Posterior vena cava (tissue), 2 donors: ENCODE results near the gene STUM. TPM values are rescaled to one million over a fixed set of nuclear protein-coding genes. Genes with fewer than 3 reads are reported as not detected.
A peak's percentile ranks its signal among the peaks of the same experiment; 100 is the strongest.
"Not testable (repeated sequence)": the region's sequence is repeated elsewhere in the genome, so short reads cannot be mapped to it uniquely, and the experiment has no call there.

Experiments
- DNase-seq: peaks from one replicate; pipeline ENCODE4 v3.0.0-alpha.2; 2020; ENCODE audit warnings: low spot score
- intact Hi-C, 2 donors: fragments of 100-400 bp; cut with DNase I; formaldehyde crosslinking; loops; one replicate each; pipeline versions ENCODE4 v1.14.1 to v1.14.2; 2022 to 2023
- total RNA-seq, 2 donors: library from RNA; stranded (reverse); fragmentation: NEBNext Ultra II Directional; extraction: Animal tissue kit (Norgen Biotek cat#: 25700); gene quantifications; one replicate each; pipeline ENCODE4 v1.2.1, GENCODE V29; 2021
- donor health status: DM: yes; HTN: yes; CAD: no.
- donor health status: DM: yes; HTN: yes; CAD: no.

STUM gene
- total RNA-seq, 2 donors from 2014 or later = 3.9 to 6.8 TPM

DNA sequence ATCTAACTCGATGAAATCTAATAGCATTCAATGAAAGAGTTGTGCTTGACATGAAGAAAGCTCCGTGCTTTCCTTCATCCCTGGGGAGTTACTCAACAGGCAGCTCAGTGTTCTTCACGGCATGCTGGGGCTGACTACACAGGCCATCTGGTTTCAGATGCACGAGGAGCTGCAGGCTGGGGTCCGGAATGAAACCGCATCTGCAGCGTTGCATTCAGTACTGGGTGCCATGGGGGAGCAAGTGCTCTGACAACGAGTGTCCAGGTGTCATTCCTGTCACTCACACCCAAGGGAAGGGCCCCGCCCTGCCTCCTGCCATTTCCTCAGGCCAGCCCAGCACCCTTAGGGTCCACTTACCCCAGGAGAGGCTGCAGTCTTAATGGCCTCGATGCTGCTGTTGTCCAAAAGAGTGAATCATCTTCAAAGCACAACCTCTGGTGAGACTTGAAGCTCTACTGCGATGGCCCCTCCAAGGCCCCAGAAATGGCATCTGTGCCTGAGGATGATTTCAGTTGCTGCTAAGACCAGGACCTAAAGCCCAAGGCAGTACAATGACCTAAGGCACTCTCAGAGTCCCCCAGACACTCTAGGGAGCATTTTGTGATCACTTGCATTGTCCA is 61.4 kb downstream of the STUM start:
- intact Hi-C loops = loop anchor here in 1 of 2 donors (5.0 kb wide), 1 partner anchor 63 kb away; the partner anchor contains the start of gene STUM

DNA sequence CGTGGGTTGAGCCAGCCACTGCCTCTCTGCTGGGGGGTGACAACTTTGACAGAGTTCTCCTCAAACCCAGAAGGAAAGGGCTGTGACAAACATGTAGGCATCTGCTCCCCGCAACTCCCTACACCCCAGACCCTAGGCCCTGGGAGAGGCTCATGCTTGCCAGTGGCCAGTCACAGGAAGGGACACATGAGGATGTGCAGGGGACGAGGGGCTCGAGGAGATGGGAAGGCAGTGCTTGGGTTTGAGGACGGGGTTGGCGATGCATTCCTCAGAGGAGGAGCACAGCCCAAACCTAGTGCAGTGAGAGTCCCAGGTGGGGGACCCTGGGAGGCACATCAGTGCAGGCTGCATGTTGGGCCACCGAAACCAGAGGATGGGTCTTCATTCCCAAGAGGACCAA is 62.1 kb downstream of the STUM start:
- DNase-seq = peak; percentile 58
- intact Hi-C loops = no loop called here

More for the DNA sequence above, 61.4 kb downstream of the STUM start:
- peak; percentile 47 for DNase-seq

DNA sequence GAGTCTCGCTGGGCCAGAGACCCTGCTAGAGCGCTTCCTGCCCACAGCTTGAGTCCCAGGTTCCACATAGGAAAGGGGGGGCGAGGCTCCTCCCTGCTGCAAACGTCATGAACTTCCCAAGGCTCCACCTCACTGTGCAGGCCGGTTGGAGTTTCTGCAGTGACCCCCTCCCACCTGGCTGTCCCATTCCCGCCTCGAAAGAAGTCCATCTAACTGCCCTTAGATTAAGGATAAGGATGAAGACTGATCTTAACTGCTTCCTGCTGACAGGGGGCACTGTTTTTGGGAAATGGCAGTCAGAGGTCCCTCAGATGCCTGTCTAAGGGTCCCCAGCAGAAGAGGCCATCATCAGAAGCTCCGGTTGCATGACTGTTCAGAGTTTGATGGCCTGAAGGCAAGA is 62.7 kb downstream of the STUM start:
- intact Hi-C loops = no loop called here
- DNase-seq = peak; percentile 34

DNA sequence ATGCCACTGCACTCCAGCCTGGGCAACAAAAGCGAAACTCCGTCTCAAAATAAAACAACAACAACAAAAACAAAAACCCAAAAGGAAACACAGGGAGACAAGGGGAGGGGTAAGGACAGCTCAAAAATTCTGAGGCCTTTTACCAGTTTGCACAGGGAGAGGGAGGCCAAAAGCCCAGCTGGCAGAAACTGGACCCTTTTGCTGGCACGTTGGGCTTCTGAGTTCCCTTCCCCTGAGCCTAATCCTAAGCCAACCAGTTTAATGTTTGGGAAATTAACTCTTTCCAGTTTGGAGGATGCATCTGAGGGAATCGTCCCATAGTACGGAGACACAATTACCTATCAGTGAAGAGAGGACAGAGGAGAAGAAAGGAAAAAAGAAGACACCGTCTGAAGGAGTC is 63.4 kb downstream of the STUM start:
- DNase-seq, intact Hi-C loops: not testable (repeated sequence)

DNA sequence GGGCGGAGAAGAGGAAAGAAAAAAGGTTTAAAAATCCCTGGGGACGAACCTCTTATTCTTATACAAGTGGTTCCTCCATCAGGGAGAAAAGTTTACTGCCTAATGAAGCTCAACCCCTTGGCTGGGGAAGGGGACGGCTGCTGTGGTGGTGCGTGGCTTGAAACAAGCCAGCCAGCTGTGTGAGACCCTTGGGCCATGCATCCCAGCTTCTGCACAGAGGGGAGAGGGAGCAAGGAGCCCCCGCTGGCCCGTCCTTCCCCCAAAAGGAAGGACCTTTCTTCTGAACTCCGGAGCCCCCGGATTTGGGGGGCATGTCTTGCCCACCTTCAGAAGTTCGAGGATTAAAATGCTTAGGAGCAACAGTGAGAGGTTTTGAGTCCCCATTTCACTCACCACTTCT is 67.3 kb downstream of the STUM start:
- intact Hi-C loops = no loop called here
- DNase-seq = no peak

DNA sequence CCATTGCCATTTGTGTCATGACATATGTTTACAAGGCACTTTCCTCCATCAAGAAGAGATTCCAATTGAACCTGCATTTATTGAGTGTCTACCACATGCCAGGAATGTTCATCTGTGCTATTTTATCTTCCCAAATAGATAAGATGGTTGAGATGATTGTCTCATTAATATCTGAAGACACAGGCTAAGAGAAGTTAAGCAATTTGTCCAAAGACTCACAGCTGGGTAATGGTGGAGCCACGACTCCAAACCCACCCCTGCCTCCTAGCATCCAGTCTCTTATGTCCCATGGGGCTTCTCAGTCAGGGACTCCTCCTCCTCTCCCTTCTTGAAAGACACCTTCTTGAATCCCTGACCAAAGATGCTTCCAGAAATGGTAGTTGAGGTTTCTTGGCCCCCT is 68.1 kb downstream of the STUM start:
- intact Hi-C loops = no loop called here
- no peak for DNase-seq

DNA sequence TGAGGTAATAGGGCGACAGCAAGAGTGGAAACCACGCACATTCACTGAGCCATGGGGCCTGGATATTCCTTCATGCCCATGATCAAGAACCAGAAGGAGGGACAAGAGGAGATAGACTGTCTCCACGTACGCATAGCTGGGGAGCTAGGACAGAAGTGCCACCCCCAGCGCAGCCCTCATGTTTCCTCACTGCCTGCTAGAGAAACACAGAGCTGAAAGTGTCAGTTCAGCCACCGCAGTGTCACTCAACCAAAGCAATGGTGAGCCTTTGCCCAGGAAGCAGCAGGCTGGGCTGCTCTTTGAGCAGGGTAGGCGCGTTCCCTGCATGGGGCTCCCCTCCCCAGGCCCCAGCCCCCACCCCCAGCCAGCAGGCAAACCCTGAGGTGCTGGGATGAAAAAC is 68.5 kb downstream of the STUM start:
- no peak for DNase-seq
- intact Hi-C loops = no loop called here

DNA sequence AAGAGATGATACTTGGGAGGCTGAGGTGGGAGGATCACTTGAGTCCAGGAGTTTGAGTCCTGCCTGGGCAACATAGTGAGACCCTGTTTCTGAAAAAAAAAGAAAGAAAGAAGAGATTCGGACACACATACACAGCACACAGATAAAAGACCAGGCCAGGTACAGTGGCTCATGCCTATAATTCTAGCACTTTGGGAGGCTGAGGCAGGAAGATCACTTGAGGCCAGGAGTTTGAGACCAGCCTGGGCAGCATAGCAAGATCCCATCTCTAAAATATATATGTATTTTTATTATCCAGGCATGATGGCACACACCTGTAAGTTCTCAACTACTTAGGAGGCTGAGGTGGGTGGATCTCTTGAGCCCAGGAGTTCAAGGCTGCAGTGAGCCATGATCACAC is 69.2 kb downstream of the STUM start:
- DNase-seq, intact Hi-C loops: not testable (repeated sequence)

DNA sequence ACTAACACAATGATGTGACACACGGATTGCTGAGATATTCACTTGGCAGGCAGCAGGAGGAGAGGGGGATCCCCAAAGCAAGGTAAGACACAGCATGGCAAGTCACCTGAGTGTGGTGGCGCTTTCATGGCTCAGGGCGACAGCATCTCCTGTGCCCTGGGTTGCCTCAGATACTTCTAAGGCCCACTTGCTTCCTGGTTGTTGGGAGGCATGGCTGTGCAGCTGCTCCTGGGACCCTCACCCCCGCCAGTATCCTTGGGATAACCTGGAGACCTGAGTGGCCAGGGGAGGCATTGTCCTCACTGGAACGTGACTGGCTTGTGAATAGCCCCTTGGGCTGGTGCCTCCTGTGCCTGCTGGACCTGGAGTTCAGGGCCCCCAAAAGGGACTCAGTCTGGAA is 69.8 kb downstream of the STUM start:
- intact Hi-C loops = no loop called here
- DNase-seq = no peak

DNA sequence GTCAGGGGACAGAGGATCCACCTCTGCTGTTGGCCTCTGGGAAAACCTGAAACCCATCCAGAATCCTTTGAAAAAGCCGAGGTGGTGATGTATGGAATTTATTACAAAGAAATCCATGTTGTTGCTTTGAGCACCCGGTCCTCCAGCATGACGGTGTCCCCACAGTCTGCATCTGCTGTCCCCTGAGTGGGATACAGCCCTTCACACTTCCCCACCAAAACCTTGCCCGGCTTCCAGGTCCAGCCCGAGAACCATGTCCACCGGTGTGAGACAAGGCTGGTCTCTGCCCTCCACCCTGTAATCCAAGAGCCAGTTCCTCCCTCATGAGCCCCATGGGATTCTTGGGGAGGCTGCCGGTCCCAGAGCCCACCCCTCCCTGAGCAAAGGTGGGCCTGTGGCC is 70.5 kb downstream of the STUM start:
- DNase-seq = no peak
- intact Hi-C loops = no loop called here

DNA sequence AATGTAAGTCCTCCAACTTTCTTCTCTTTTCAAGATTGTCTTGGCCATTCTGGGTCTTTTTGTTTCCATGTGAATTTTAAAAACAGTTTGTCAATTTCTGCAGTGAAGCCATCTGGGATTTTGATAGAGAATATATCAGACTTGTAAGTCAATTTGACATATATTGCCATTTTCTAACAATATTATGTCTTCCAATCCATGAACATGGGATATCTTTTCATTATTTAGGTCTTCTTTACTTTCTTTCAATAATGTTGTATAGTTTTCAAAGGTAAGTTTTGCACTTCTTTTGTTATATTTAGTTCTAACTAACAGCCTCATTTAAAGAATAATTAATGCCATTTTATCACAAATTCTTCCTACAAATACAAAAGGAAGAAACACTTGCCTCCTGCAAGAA is 73.4 kb downstream of the STUM start:
- intact Hi-C loops = no loop called here
- DNase-seq = no peak

DNA sequence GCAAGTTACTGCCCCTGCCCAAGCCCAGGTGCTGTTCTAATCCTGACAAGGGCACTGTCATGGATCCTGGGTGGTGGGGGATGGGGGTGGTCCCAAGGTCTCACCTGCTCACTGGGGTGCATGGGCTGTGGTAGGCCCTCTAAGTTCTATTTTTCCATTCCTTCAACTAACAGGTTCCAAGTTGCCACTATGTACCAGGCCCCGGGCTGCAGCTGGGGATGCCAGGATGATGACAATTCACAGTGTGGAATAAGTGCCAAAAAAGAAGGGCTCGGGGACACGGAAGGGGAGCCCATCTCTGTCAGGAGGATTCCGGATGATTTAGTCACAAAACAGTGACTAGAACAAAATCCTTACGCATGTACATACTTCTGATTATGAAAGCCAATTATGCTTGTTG is 76.0 kb downstream of the STUM start:
- intact Hi-C loops = no loop called here
- DNase-seq = no peak

DNA sequence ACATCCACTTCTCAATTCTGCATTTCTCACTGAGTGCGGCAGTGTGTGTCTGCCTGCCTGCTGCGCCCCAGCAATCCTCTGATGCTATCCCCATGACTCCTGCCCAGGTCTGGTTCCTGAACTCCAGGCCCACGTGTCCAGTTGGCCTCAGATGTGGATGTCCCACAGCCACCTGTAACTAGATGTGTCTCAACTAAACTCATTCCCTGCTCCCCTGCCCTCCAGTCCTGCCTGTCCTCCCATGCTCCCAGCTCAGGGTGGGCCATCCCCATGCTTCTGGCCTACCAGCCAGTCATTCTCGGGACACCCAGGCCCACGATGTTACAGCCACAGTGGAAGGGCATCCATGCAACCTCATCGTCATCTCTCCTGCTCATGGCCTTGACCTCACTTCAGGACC is 76.8 kb downstream of the STUM start:
- peak; percentile 70 for DNase-seq
- intact Hi-C loops = no loop called here

DNA sequence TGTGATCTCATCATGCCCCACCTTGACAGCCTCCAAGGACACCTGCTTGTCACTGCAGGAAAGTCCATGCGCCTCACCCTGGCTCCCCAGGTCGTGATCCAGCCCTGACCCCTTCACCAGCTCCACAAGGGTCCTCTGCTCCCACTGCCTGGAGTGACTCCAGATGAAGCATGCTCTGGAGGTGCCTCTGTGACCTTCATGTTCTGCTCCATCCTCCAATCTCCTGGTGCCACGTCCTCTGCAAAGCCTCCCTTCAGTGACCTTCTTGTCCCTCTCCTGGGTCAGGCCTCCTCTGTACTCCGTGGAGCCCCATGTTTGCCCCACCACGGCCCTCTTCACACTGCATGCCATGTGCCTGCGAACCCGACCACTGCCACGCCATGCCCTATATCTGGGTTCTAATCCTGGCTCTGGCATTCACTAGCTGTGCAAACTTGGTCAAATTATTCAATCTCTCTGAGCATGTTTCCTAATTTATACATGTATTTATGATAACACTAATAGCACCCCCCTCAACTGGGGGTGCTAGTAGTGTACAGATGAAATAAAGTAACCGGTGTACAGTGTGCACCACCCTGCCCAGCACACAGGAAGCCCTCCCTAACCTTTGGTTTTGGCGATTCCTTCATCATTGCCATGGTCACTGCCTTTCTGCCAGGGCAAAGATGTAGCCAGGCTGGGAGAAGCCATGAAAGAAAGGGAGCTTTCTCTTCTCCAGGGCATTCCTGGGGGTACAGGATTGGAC is 77.4 kb downstream of the STUM start:
- intact Hi-C loops = no loop called here
- DNase-seq = peak; percentile 72

DNA sequence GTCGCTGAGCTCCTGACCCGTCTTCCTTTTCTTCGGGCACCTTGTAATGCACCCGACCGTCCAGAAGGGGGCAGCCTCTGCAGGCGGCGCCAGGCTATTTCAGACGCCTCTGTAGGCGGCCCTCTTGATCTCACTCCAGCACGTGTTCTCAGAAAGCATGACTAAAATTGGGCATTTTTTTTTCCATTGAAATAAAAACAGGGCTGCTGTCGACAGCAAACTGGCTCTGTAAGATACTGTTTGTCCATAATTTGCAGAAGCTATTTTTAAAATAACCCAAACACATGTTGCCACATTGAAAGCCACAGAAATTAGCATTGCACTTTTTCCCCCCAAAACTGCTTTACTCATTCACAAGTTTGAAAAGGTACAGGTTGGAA is 78.0 kb downstream of the STUM start:
- intact Hi-C loops = no loop called here
- DNase-seq = peak; percentile 93

DNA sequence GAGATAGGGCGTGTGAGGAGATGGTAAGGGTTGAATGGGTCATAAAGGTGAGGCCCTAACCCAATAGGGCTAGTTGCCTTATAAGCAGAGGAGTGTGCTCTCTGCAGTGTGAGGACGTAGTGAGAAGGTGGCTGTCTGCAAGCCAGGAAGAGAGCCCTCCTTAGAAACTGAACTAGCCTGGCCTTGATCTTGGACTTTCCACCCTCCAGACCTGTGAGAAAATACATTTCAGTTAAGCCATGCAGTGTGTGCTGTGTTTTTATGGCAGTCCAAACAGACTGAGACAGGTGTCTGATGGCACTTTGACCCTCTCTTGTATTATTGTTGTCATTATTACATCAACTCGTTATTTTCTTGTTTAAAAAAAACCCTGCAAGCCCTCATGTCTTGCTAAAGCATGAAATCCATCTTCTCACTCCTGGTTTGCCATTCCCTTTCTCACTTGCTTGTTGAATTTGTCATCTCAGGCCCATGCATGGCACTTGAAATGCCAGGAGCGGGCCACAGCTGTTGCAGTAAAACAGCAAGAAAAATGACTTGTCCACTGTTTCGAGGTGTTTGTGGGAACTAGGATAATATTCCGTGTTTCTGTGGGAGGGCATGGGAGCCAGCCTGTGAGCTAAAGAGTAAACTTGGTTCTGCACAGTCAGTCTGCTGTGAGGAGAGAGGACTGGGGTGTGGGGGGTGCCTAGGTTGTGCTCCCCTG is 78.6 kb downstream of the STUM start:
- DNase-seq = no peak
- intact Hi-C loops = no loop called here

DNA sequence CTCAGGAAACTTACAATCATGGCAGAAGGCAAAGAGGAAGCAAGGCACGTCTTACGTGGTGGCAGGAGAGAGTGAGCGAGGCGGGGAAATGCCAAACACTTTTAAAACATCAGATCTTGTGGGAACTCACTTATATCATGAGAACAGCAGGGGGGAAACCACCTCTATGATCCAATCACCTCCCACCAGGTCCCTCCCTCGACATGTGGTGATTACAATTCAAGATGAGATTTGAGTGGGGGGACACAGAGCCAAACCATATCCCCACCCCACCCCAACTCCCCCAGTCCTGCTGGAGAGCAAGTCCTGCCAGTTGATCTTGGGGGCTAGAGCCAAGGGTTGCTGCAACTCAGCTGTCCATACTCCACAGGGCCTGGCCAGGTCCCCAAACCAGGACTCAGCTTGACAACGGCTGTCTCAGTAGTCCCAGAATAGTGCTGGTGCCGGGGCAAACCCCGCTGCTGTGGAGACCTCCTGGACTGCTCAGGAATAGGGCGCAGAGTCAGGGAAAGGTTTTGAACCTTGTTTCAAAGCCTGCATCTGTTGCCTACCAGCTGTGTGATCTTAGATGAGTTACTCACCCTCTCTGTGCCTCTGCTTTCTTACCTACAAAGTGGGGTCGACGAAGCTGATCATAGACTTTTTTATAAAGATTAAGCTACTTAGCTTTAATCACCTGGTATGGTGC is 79.5 kb downstream of the STUM start:
- intact Hi-C loops = no loop called here
- peak; percentile 72 for DNase-seq

DNA sequence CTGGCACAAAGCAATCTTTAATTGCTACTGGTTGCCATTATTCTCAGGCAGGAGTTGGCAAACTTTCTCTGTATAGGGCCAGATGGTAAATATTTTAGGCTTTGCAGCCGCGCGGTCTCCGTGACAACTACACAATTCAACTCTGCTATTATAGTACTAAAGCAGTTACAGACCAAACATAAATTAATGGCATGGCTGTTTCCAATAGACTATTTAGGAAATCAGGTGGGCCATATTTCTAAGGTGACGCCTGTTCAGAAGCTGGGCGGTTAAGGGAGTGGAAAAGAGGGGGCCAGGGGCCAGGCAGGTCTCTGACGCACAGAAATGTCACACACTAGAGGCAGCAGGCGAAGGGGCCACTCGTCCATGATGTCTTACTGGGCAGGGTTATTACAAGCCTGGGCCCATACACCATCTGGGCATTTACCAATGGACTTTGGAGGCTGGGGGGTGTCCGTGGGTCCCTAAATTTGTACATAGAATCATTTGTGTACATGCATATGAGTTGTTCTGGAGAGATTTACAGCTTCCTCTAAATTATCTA is 80.1 kb downstream of the STUM start:
- DNase-seq = peak; percentile 49
- intact Hi-C loops = no loop called here

DNA sequence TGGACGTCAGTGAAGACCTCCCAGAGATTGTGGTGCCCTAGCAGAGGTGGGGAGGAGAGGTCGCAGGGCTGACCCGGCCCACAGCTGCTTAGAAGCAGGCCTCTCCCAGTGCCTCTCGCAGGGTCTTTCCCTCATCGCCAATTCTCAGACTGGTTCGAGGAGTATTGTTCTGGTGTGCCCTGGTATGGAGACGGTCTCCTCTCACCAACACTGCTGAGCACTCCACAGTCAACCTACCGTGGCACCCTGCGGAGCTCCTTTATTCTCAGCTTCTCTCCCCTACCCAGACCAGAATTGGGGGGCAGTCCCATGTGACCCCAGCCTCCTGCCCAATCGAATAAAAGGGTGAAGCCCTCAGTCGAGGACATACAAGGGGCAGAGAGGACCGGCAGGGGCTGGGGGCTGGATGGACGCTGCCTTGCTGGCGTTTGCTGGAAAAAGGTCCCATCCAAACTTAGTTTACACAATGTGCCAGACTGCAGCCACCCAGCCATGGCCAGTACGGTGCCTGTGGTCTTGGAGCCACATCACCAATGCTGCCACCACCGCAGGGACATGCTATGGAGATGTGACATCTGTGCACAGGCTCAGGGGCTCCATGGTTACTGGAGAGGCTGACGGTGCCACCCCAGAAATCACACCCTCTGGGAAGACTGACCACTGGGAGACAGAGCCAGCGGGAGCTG is 80.8 kb downstream of the STUM start:
- intact Hi-C loops = no loop called here
- DNase-seq = peak; percentile 75
